ENCODE data around the gene CIDEA. TPM values are rescaled to one million over a fixed set of nuclear protein-coding genes. Genes with fewer than 3 reads are reported as not detected.
A peak's percentile ranks its signal among the peaks of the same experiment; 100 is the strongest.
"Not testable (repeated sequence)": the region's sequence is repeated elsewhere in the genome, so short reads cannot be mapped to it uniquely, and the experiment has no call there.

The CIDEA gene, protein sequence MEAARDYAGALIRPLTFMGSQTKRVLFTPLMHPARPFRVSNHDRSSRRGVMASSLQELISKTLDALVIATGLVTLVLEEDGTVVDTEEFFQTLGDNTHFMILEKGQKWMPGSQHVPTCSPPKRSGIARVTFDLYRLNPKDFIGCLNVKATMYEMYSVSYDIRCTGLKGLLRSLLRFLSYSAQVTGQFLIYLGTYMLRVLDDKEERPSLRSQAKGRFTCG
- total RNA-seq: 0.53 TPM in 1 of 2 replicates, not detected in the other

- no peaks in the 10 kb centered on the region for H3K36me3 ChIP-seq (ENCODE audit: control insufficient read depth, insufficient read depth, low read length)
- no peak for DNase-seq (ENCODE audit: low read depth)
- H3K4me3 ChIP-seq (ENCODE audit: low read depth, low read length): peak within 1 kb of the TSS; percentile 11
- FAIRE-seq: no peak
- TF ChIP-seq CTCF (IDR thresholded peaks at IDR 0.05; ENCODE audit: insufficient read depth, low read length, severe bottlenecking): no peak
- H3K27me3 ChIP-seq (ENCODE audit: control insufficient read depth, insufficient read depth, low read length): peaks cover 17% of the 10 kb centered on the region
Observed at GRCh38 chr18:12254136-12254819, at the start of gene CIDEA. CIDEA (plus strand) TSS chr18:12254361; CDS start chr18:12254384, 23 bp downstream.

DNA sequence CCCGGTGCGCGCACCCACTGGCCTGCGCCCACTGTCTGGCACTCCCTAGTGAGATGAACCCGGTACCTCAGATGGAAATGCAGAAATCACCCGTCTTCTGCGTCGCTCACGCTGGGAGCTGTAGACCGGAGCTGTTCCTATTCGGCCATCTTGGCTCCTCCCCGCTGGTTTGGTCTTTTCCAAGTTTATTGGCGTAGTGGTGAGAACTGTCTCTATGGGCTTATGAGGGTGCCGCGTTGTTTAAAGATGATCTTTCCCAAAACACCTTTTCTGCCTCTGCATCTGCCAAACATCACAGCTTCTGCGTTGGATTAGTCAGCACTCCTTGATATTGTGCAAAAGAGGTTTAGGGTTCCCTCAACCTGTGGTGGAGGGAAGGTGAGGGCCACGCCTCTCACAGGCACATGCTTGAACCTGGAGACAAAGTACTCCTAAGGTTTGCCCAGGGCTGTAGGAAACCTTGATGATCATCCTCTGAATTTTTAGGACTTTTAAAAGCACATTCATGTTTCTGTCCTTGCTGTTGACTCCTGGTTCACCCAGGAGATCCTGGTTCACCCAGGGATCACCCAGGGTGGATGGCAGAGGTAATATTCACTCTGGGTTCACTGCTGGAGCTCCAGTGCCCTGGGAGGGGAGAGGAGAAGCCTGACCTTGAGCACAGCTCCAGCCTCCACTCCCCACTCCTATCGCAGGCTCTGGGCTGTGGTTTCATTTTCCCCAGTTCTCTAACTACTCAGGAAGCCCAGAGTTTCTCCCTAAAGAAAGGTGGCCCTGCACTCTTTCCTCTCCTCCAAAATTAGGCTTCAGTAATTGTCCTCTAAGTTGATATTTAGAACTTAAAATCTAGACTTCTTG, 45.6 kb upstream of the CIDEA start:
- peak; percentile 28 for FAIRE-seq
- not testable (repeated sequence) for H3K4me3 ChIP-seq (ENCODE audit: low read depth, low read length); DNase-seq (ENCODE audit: low read depth); H3K36me3 ChIP-seq (ENCODE audit: control insufficient read depth, insufficient read depth, low read length); H3K27me3 ChIP-seq (ENCODE audit: control insufficient read depth, insufficient read depth, low read length)

DNA sequence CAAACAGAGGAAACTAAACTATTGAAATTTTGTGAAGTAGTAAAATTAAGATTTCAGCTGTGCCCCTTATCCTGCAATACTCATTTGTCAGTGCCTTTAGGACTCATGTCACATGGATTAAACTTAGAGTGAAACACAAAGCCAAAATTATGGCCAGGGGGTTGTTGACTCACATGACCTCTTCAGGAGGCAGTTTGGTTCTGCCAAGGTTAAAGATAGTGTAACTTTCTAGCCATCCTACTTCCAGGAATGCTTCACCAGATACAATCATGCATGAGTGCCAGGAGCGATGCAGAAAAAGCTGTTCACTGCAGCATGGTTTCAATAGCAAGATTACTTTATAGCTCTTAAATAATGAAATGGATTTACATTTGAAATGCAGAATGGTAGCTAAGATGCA, 41.9 kb upstream of the CIDEA start:
- not testable (repeated sequence) for H3K4me3 ChIP-seq (ENCODE audit: low read depth, low read length); FAIRE-seq; H3K27me3 ChIP-seq (ENCODE audit: control insufficient read depth, insufficient read depth, low read length); H3K36me3 ChIP-seq (ENCODE audit: control insufficient read depth, insufficient read depth, low read length); DNase-seq (ENCODE audit: low read depth)

DNA sequence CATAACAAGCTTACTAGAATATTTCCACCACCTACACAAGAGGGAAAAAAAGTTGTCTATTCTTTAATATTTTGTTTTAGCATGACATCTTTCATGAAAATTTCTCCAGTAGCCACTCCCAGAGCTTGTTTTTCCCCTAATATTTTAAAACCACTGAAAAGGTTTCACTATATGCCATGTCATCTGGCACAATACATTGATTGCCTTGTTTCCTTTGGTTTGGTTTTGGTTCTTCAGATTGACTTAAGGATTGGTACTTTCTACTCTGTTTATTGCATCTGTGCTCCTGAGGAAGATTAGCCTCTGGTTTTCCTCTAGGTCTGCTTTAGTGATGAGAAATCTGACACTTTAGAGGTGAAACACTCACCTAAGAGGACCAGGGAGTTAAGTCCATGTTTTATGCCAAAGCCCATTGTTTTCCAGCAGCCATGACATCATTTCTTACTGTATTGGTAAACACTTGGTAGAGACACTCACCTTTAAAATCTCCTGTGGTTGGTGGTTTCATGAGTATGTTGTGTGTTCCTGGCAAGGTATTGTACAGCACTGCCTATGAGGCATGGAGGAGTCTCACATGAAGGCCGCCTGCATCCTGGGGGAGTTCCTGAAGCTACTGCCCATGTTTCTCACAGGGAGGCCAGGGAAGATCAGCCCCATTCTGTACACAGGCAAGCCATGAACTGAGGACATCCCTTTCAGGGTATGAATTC, 39.7 kb upstream of the CIDEA start:
- H3K4me3 ChIP-seq (ENCODE audit: low read depth, low read length); H3K27me3 ChIP-seq (ENCODE audit: control insufficient read depth, insufficient read depth, low read length); H3K36me3 ChIP-seq (ENCODE audit: control insufficient read depth, insufficient read depth, low read length): not testable (repeated sequence)
- peak; percentile 90 for DNase-seq (ENCODE audit: low read depth)
- peak; percentile 83 for FAIRE-seq

GRCh38 chr18:12216471-12216870, 37.7 kb upstream of the CIDEA start:
- FAIRE-seq; H3K36me3 ChIP-seq (ENCODE audit: control insufficient read depth, insufficient read depth, low read length); H3K4me3 ChIP-seq (ENCODE audit: low read depth, low read length); DNase-seq (ENCODE audit: low read depth); H3K27me3 ChIP-seq (ENCODE audit: control insufficient read depth, insufficient read depth, low read length): not testable (repeated sequence)

- not testable (repeated sequence) for FAIRE-seq; H3K27me3 ChIP-seq (ENCODE audit: control insufficient read depth, insufficient read depth, low read length); H3K36me3 ChIP-seq (ENCODE audit: control insufficient read depth, insufficient read depth, low read length); H3K4me3 ChIP-seq (ENCODE audit: low read depth, low read length)
- DNase-seq (ENCODE audit: low read depth): peak; percentile 38
Observed at GRCh38 chr18:12218603-12219002, 35.6 kb upstream of the CIDEA start.

GRCh38 chr18:12222041-12222440, 32.1 kb upstream of the CIDEA start:
- FAIRE-seq: not testable (repeated sequence)

GRCh38 chr18:12223326-12223725, 30.8 kb upstream of the CIDEA start:
- H3K4me3 ChIP-seq (ENCODE audit: low read depth, low read length); H3K27me3 ChIP-seq (ENCODE audit: control insufficient read depth, insufficient read depth, low read length); DNase-seq (ENCODE audit: low read depth); H3K36me3 ChIP-seq (ENCODE audit: control insufficient read depth, insufficient read depth, low read length); FAIRE-seq: not testable (repeated sequence)

More at GRCh38 chr18:12222041-12222440, 32.1 kb upstream of the CIDEA start:
- H3K36me3 ChIP-seq (ENCODE audit: control insufficient read depth, insufficient read depth, low read length); DNase-seq (ENCODE audit: low read depth); H3K4me3 ChIP-seq (ENCODE audit: low read depth, low read length); H3K27me3 ChIP-seq (ENCODE audit: control insufficient read depth, insufficient read depth, low read length): not testable (repeated sequence)

DNA sequence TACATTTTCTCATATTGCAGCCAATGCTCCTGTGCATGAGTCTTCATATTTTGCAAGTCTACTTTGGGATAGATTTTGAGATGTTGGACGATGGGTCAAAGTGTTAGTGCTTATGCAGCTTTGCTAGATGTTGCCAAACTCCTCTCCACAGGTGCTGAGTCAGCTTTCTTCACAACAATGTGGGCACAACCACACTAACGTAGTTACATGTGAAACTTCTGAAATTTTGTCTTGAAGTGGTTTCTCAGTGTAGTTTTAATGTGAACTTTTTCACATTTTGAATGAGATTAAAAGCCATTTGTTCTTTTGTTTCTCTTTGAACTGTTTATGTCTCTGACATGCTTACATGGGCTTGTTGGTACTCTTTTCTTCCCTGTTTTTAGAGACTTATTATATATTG, 27.4 kb upstream of the CIDEA start:
- not testable (repeated sequence) for H3K36me3 ChIP-seq (ENCODE audit: control insufficient read depth, insufficient read depth, low read length); H3K4me3 ChIP-seq (ENCODE audit: low read depth, low read length); DNase-seq (ENCODE audit: low read depth); H3K27me3 ChIP-seq (ENCODE audit: control insufficient read depth, insufficient read depth, low read length); FAIRE-seq

DNA sequence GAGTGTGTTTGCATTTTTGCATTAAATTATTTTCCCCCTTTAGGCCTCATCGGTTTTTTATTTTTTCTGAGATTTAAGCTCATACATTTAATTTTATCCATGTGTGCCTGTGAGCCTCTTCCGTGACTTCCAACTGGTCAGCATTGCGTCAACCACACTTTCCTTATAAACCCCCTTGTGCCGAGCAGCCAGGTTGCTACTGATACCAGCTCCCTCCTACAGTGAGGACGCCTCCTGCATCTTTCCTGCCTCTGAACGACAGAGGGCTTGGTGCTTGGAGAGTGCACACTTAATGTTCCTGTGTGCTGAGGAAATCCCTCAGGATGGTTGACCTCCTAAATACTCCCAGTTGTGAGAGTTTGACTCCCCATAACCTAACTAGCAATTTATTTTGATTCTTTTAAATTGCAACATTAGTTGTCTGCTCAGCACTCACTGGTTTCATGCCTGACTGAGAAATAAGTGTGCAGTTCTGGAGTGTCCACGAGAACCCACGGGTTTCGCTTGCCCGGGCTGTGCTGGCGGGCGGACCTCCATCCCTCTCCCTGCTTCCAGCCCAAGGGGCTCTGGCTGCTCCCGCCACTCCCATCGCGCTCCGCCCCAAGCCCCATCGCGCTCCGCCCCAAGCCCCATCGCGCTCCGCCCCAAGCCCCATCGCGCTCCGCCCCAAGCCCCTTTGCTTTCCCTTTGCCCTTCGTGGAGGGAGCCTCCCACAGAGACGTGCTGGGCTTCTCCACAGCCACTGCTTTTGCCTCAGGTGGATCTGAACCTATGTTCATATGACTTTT, 26.6 kb upstream of the CIDEA start:
- H3K4me3 ChIP-seq (ENCODE audit: low read depth, low read length); H3K36me3 ChIP-seq (ENCODE audit: control insufficient read depth, insufficient read depth, low read length); DNase-seq (ENCODE audit: low read depth); FAIRE-seq; H3K27me3 ChIP-seq (ENCODE audit: control insufficient read depth, insufficient read depth, low read length): not testable (repeated sequence)

- not testable (repeated sequence) for DNase-seq (ENCODE audit: low read depth); H3K4me3 ChIP-seq (ENCODE audit: low read depth, low read length); H3K27me3 ChIP-seq (ENCODE audit: control insufficient read depth, insufficient read depth, low read length); H3K36me3 ChIP-seq (ENCODE audit: control insufficient read depth, insufficient read depth, low read length)
- peak; percentile 80 for FAIRE-seq
Observed at GRCh38 chr18:12228308-12228707, 25.9 kb upstream of the CIDEA start.

DNA sequence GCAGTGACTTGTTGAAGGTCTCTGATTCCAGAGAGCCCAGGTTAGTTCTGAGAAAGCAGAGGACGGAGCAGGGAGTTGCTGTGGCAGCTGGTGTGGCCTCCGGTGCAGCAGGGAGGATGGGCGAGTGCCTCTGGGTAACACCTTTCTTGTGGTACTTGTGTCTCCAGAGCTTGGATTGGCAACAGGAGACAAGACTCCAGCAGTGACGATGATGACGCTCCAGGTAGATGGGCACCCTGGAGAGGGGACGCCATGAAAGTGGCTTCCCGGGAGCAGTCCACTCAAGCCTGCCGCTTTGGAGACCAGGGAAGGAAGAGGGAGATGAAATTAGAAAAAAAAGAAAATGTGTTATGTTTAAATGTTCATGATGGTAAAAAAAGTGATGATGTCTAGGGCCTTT, 23.6 kb upstream of the CIDEA start:
- H3K27me3 ChIP-seq (ENCODE audit: control insufficient read depth, insufficient read depth, low read length); DNase-seq (ENCODE audit: low read depth); FAIRE-seq; H3K4me3 ChIP-seq (ENCODE audit: low read depth, low read length); H3K36me3 ChIP-seq (ENCODE audit: control insufficient read depth, insufficient read depth, low read length): not testable (repeated sequence)
